UCSD-AML1 (cell line): ENCODE data around the gene NTM.
A peak's percentile ranks its signal among the peaks of the same experiment; 100 is the strongest.

Experiments
- DNase-seq: peaks from one replicate; lab custom pipeline; 2025; ENCODE audit not compliant: unreplicated experiment; lab: John Stamatoyannopoulos, UW

The NTM gene

DNA sequence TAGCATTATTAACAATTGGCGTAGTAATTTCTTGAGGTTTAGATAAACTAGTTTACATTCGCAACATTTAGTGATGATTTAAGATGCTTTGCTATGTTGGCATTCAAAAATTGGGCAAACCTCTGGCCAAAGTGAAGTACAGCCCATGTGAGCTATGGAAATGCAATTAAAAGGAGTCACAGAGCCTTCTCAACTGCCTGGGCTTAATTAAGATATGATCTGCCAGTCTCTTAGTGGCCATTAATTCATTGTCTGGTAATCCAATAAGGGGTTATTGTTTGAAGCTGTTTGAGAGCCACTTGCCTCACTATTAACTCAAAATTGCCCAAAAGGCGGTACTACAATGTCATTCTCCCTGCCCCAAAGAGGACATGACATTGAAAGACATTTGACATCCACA, 608.9 kb downstream of the NTM start:
- DNase-seq = no peak

DNA sequence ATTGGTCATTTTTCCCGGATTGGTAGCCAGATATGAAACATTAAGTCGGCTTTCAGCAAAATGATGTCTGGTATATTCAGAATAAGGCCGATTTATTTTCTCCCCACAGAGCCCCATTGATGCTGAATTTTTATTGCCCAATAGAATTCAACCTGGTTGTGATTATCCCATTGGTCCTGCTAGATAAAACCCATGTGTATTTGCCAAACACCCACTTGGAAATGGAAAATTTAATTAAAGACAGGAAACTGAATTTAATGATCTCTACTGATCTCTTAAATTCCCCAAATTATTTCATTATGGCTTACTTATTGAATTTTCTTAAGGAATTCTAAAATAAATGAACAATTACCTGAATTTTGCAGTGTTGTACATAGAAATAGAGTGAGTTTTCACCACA, 609.8 kb downstream of the NTM start:
- DNase-seq = no peak

DNA sequence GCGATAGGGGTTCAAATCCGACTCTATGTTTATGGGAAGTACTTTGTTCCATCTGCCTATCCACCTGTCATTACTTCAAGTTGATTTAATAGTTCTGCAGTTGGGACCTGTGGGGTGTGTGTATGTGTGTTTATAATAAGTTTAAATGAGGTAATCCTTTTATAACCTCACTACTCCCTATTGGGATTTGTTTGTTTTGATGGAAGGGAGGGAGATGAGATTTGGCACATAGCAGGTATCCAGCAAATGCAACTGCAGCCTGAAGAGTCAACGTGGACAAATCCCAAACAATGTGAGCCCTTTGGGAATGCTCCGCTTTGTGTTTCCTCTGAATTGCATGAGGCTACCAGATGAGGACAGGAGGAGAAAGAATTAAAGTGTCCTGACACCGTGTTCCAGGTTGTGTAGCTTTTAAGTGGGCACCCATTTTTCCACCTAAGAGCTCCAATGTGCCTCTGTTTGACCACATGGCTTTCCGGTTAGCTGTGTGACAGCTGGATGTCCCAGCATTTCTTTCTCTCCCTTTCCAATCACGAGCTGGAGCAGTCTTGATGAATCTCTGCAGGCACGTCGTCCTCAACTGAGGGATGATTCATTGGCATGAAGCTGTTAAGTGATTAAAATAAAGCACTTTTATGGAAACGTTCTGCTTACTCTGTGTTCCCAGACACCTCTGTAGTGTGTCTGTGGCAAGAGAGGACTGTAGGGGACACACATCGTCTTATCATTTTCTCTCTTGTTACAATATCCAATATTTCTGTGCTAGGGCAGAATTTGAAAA, 610.7 kb downstream of the NTM start:
- no peak for DNase-seq

- no peak for DNase-seq
Measured at GRCh38 chr11:131982154-131982553, 611.7 kb downstream of the NTM start.

DNA sequence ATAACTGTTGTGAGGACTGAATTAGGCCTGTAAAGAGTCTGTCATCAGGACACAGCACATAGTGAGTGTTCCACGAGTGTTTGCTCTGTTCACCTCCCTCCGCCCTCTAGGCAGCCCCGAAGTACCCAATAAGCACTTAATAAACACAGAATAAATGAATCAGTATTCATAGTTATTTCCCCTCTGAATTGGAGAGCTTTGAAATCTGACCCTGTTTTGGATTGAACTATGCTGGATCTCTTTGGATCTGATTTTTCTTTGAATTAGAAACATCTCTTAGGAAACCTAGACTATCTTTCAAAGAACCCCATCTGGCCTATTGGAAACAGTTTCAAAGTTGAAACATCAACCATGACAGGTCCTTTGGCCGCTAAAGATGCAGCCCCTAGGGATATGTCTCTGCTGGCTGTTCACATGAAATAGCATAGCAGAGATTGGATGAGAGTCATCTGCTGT, 615.5 kb downstream of the NTM start:
- DNase-seq = no peak

GRCh38 chr11:131987703-131988102, 617.3 kb downstream of the NTM start:
- DNase-seq = no peak

DNA sequence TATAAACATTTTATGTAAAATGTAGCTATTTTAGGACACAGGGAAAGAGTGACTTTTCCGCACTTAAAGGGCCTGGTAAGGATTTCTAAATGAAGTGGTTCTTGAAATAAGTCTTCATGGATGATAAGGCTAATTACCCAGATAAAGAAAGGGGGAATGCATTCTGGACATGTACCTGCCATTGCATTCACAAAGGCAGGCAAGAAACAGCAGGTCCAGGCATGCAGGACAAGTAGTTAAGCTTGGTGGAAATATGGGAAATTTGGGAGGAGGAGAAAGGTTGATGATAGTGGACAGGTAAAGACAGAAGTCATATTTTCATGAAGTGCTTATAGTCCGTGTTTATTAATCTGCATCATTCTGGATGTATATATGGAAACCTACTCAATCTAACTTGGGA, 621.2 kb downstream of the NTM start:
- no peak for DNase-seq

DNA sequence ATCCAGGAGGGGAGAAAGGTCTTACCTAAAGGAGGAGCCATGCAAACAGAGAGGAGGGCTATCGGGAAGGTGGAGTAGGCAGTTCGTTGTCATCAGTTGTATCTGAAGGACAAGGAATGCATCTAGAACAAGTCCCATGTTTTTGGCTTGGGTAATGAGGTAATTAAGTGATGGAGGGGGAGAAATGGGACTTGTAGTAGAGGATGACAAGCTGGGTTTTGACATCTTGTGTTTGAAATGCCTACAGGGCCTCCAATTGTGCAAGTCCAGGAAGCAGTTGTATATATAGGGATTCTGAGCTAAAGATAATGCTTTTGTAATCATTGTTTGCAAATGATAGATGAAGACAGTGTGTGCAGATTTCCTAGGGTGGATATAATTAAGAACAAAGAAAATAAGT, 622.8 kb downstream of the NTM start:
- DNase-seq = no peak

- no peak for DNase-seq
Measured at GRCh38 chr11:131998020-131998419, 627.6 kb downstream of the NTM start.

DNA sequence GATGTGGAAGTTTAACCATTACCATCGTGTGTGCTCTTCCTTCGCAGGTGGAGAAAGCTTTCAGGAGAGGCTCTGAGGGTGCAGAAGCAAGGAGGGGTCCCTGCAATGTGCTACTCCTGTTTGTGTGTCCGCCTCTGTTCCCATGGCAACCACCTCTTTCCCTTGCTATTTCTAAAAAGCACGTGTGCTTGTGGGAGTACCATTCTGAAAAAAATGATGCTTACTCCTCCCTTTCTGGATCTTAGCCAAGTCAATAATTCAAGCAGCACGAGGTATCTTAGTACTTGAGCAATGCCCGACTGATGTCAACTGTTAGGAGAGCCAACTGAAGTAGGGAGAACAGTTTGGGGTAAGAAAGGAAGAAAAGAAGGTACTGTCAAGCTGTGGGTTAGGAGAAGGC, 628.7 kb downstream of the NTM start:
- no peak for DNase-seq

DNA sequence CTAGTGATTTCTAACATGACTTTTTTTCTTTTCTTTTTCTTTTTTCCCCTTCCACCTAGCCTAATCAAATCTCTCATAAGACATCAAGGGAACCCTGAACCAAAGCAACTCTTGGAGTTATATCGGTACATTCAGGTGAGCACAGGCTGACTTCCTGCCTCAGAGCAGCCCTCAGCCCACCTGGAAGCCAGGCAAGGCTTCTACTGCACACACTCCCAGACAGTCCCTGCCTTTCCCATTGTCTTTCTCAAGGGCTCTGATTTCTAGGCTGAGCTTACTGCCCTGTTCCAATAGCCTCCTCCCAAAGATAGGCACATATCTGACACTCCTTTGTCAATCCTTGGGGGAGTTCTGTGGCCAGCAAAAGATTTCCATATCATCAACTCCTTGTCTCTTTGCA, 629.5 kb downstream of the NTM start:
- DNase-seq = no peak

DNA sequence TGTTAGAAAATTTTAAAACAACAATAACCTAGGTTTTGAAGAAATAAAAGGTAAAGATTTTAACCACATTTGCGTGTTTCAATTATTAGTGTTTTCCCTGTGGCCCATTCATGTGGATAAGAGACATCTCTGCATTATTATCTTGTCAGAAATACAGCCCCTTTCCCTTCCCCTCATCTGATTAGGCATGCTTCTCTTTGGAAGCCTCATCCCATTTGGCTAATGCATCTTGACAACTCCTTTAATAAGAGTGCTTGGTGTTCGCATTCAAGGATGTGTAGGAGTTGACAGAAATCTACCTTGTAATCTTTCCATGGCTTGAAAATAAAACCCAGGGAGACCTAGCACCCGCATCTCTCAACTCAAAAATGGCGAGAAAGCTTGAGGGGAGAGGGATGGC, 635.5 kb downstream of the NTM start:
- DNase-seq = no peak

- peak; percentile 24 for DNase-seq
Measured at GRCh38 chr11:132006884-132007580, 636.6 kb downstream of the NTM start.

DNA sequence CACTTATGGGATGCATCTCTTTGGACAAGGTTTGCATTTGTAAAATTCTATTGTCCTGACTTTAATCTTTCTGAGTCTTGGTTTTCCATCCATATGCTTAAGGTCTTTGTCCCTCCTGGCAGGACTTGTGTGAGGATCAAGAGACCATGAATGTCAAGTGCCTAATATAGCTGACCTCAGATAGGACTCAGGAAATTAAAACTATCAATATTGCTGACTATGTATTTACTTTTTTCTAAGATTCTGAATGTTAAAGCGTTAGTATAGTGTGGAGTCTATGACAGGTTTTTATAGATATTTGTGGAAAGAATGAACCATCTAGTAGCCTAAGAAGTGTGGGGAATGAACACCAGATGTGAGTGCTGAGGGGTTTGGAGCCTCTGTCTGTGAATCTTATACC, 637.8 kb downstream of the NTM start:
- DNase-seq = no peak

DNA sequence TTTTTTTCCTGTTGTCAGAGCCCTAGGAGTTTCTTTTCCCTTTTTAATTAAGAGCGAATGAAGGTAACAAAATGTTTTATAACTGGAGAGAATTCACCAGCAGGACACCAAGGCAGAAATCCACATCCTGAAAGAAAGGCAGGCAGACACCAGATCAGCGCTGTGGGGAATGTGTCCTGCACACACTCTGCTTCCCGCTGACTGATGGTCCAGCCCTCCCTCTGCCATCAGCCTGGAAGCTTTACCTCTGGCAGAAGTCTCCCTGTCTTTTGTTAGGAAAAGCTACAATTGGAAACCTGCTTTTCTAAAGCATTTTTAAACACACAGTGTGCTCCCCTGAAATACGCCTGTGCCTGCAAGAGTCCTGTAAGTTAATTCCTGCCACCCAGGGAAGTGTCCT, 638.5 kb downstream of the NTM start:
- no peak for DNase-seq

DNA sequence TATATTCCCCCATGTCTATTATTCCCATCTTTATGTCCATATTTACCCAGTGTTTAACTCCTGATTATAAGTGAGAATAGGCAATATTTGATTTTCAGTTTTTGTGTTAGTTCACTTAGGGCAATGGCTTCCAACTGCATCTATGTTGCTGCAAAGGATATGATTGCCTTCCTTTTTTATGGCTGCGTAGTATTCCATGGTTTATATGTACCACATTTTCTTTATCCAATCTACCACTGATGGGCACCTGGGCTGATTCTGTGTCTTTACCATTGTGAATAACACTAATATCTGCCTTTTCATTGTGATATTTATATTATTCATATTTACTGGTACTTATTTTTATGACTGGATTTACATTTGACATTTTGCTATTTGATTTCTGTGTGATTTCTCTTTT, 649.6 kb downstream of the NTM start:
- DNase-seq = no peak

- no peak for DNase-seq
Measured at GRCh38 chr11:132022285-132022684, 651.9 kb downstream of the NTM start.

GRCh38 chr11:132022733-132023478, 652.5 kb downstream of the NTM start:
- DNase-seq = no peak

- DNase-seq = no peak
Measured at GRCh38 chr11:132024587-132025295, 654.3 kb downstream of the NTM start.

- DNase-seq = no peak
Measured at GRCh38 chr11:132026746-132027145, 656.3 kb downstream of the NTM start.
